ENCODE measurements around the gene AGO3.

- no peak for TF ChIP-seq CTCF (IDR thresholded peaks at IDR 0.05; ENCODE audit: low read length)
- no peak for TF ChIP-seq EZH2 (IDR thresholded peaks at IDR 0.05; ENCODE audit: borderline replicate concordance, low read length)
Measured at GRCh38 chr1:35925741-35926140, 5.2 kb upstream of the AGO3 start.
